HepG2 (cell line): Measurements from ENCODE around the gene SLC5A10. TPM values are rescaled to one million over a fixed set of nuclear protein-coding genes. Genes with fewer than 3 reads are reported as not detected.

Experiments
- EHMT2 ChIP-seq: fragments of 200-600 bp; sonication (generic); IDR thresholded peaks from 2 replicates; pipeline ENCODE4 v1.7.0; 2017; ENCODE audit warnings: antibody characterized with exemption, low read depth, low read length, borderline replicate concordance
- GPBP1L1 ChIP-seq: sonication (generic); formaldehyde crosslinking; IDR thresholded peaks from 2 replicates; pipeline ENCODE4 v1.5.0; 2020; ENCODE audit warnings: mild to moderate bottlenecking, missing genetic modification reagents
- KMT2A ChIP-seq: sonication (generic); formaldehyde crosslinking; IDR thresholded peaks from 2 replicates; pipeline ENCODE4 v1.4.0; 2020; ENCODE audit warnings: missing genetic modification reagents
- MNT ChIP-seq: fragments of 450-650 bp; IDR thresholded peaks from 2 replicates; pipeline ENCODE4 v1.6.1; 2016
- NFAT5 ChIP-seq: sonication (generic); formaldehyde crosslinking; IDR thresholded peaks from 2 replicates; pipeline ENCODE4 v1.4.0; 2020; ENCODE audit warnings: missing genetic modification reagents
- NFYC ChIP-seq: IDR thresholded peaks from 2 replicates; pipeline ENCODE4 v1.6.1; 2016; ENCODE audit warnings: missing genetic modification reagents, missing compliant biosample characterization
- RARG ChIP-seq: sonication (generic); formaldehyde crosslinking; IDR thresholded peaks from 2 replicates; pipeline ENCODE4 v1.4.0; 2020; ENCODE audit warnings: low read depth, mild to moderate bottlenecking, missing genetic modification reagents
- SRSF4 ChIP-seq: fragments of 200-400 bp; formaldehyde crosslinking; IDR thresholded peaks from one replicate; pipeline ENCODE4 v1.6.1; 2018; ENCODE audit warnings: mild to moderate bottlenecking, low read depth, low read length, moderate library complexity; ENCODE audit not compliant: poor library complexity, severe bottlenecking
- STAT6 ChIP-seq: sonication (generic); formaldehyde crosslinking; IDR thresholded peaks from 2 replicates; pipeline ENCODE4 v1.4.0; 2020; ENCODE audit warnings: missing genetic modification reagents, mild to moderate bottlenecking, borderline replicate concordance
- TOPORS ChIP-seq: sonication (generic); formaldehyde crosslinking; IDR thresholded peaks from 2 replicates; pipeline ENCODE4 v1.8.0; 2023; ENCODE audit warnings: mild to moderate bottlenecking, missing genetic modification reagents
- ZMAT5 ChIP-seq: sonication (generic); formaldehyde crosslinking; IDR thresholded peaks from 2 replicates; pipeline ENCODE4 v1.5.0; 2020; ENCODE audit warnings: mild to moderate bottlenecking, low read depth, missing genetic modification reagents, borderline replicate concordance
- ZNF609 ChIP-seq: sonication (generic); formaldehyde crosslinking; IDR thresholded peaks from 2 replicates; pipeline ENCODE4 v1.4.0; 2020; ENCODE audit warnings: mild to moderate bottlenecking, missing genetic modification reagents, borderline replicate concordance
- polyA plus RNA-seq, 8 experiments: library from polyadenylated mRNA; depleted of rRNA in 3 of 8; stranded (reverse) in 7 of 8; unstranded in 1 of 8; fragments of >200 nt; fragmentation: Illumina TruSeq in 4 of 8; extraction: Trizol in 4 of 8; gene quantifications; 2 replicates each; pipeline versions ENCODE4 v1.2.1 to v1.2.3, GENCODE V29; 2011 to 2016; ENCODE audit warnings: low read depth in 4 of 8, missing spikeins in 1 of 8, mixed read lengths in 1 of 8; ENCODE audit not compliant: insufficient read depth in 1 of 8
- total RNA-seq, 5 experiments: library from RNA; depleted of rRNA; stranded (reverse); fragments of >200 nt; fragmentation: Illumina TruSeq; extraction: Trizol; gene quantifications; 2 replicates each; pipeline ENCODE4 v1.2.3, GENCODE V29; 2016; ENCODE audit warnings: low read depth in 1 of 5

The SLC5A10 gene
- total and polyA plus RNA-seq, 2 of the 13 experiments (the other 11 are each of a cell fraction or from before 2014, with no cell fraction given) = 0.05 TPM; not detected in 1

GRCh38 chr17:18925187-18925586, 26.8 kb upstream of the SLC5A10 start (continued):
- TF ChIP-seq ZNF609 (CRISPR knock-in tag) = peak; percentile 26; the same call in 1 of the 2 replicates
- no peak for TF ChIP-seq EHMT2
- no peak for TF ChIP-seq NFYC (CRISPR knock-in tag)
- TF ChIP-seq ZMAT5 (CRISPR knock-in tag) = no peak
- TF ChIP-seq STAT6 (CRISPR knock-in tag) = no peak
- TF ChIP-seq SRSF4 = no peak
- TF ChIP-seq TOPORS = no peak
- no peak for TF ChIP-seq MNT
- TF ChIP-seq KMT2A (CRISPR knock-in tag) = no peak
- no peak for TF ChIP-seq RARG (CRISPR knock-in tag)
- no peak for TF ChIP-seq GPBP1L1 (CRISPR knock-in tag)
- TF ChIP-seq NFAT5 (CRISPR knock-in tag) = no peak
